IMR-90 (cell line): ENCODE measurements around the gene SPTLC3. TPM values are rescaled to one million over a fixed set of nuclear protein-coding genes. Genes with fewer than 3 reads are reported as not detected.

Source experiments
- ATAC-seq: fragments of 200-7000 bp; cut with Tn5 transposase; 2 replicates; pipeline ENCODE4 v1.9.1; 2020; ENCODE audit warnings: low read depth, mild to moderate bottlenecking, moderate library complexity
- BruUV-seq: library from RNA; stranded (reverse); fragments of 400-500 nt; replicated peaks from 2 replicates; lab custom pipeline; 2021; lab: Mats Ljungman, UMichigan
- CTCF ChIA-PET: fragments of 300-600 bp; formaldehyde crosslinking; extraction: SDS; loops from one replicate; lab custom pipeline; 2021; ENCODE audit warnings: antibody characterized with exemption; lab: Yijun Ruan, JAX
- POLR2A ChIA-PET: fragments of 300-600 bp; sonication (Branson Sonifier 250); formaldehyde crosslinking; loops from one replicate; lab custom pipeline; 2022; ENCODE audit warnings: antibody characterized with exemption; ENCODE audit not compliant: unreplicated experiment; lab: Charles Lee
- DNase-seq: peaks from one replicate; pipeline ENCODE4 v3.0.0; 2013
- H2AFZ ChIP-seq: replicated peaks from 2 replicates; pipeline ENCODE3; 2013; ENCODE audit warnings: low read length, mild to moderate bottlenecking; ENCODE audit not compliant: poor library complexity
- H2AK5ac ChIP-seq: 2 replicates; pipeline ENCODE4 v1.6.1; 2013; ENCODE audit warnings: low read depth, low read length, inconsistent platforms
- H2AK9ac ChIP-seq: replicated peaks from 2 replicates; pipeline ENCODE3; 2013; ENCODE audit warnings: mild to moderate bottlenecking, low read depth, low read length, moderate library complexity; ENCODE audit not compliant: poor library complexity
- H2BK120ac ChIP-seq: 2 replicates; pipeline ENCODE4 v1.6.1; 2013; ENCODE audit warnings: low read depth, low read length, inconsistent platforms
- H2BK15ac ChIP-seq: 3 replicates; pipeline ENCODE4 v1.6.1; 2013; ENCODE audit warnings: low read depth, low read length, inconsistent platforms
- H2BK20ac ChIP-seq: 2 replicates; pipeline ENCODE4 v1.6.1; 2013; ENCODE audit warnings: low read depth, mild to moderate bottlenecking, inconsistent platforms, low read length, moderate library complexity
- H2BK5ac ChIP-seq: 2 replicates; pipeline ENCODE4 v1.6.1; 2013; ENCODE audit warnings: mild to moderate bottlenecking, low read depth, low read length, inconsistent platforms; ENCODE audit not compliant: poor library complexity, severe bottlenecking
- H3K14ac ChIP-seq: replicated peaks from 2 replicates; pipeline ENCODE4 v1.6.1; 2013; ENCODE audit warnings: low read depth, low read length, inconsistent platforms
- H3K18ac ChIP-seq: 2 replicates; pipeline ENCODE4 v1.6.1; 2013; ENCODE audit warnings: low read depth, low read length, control low read depth
- H3K23ac ChIP-seq: 2 replicates; pipeline ENCODE4 v1.6.1; 2013; ENCODE audit warnings: low read depth, low read length, inconsistent platforms
- H3K27ac ChIP-seq: 2 replicates; pipeline ENCODE4 v1.5.1; 2013; ENCODE audit warnings: mild to moderate bottlenecking, control low read depth, low read length; ENCODE audit not compliant: insufficient read depth
- H3K27me3 ChIP-seq: 2 replicates; pipeline ENCODE4 v1.6.1; 2013; ENCODE audit warnings: low read length; ENCODE audit not compliant: control insufficient read depth, insufficient read depth
- H3K36me3 ChIP-seq: 2 replicates; pipeline ENCODE4 v1.6.1; 2013; ENCODE audit warnings: low read length, mixed read lengths; ENCODE audit not compliant: control insufficient read depth, insufficient read depth
- H3K4ac ChIP-seq: 2 replicates; pipeline ENCODE4 v1.6.1; 2013; ENCODE audit warnings: low read depth, low read length, inconsistent platforms
- H3K4me1 ChIP-seq: 2 replicates; pipeline ENCODE4 v1.6.1; 2013; ENCODE audit warnings: low read length, mixed read lengths; ENCODE audit not compliant: control insufficient read depth, insufficient read depth
- H3K4me2 ChIP-seq: 2 replicates; pipeline ENCODE4 v1.6.1; 2013; ENCODE audit warnings: low read depth, mild to moderate bottlenecking, control low read depth, low read length, moderate library complexity
- H3K4me3 ChIP-seq: 2 replicates; pipeline ENCODE4 v1.5.1; 2013; ENCODE audit warnings: low read depth, mild to moderate bottlenecking, control low read depth, low read length, moderate library complexity; ENCODE audit not compliant: insufficient read depth
- H3K56ac ChIP-seq: 2 replicates; pipeline ENCODE4 v1.6.1; 2013; ENCODE audit warnings: low read length, inconsistent platforms; ENCODE audit not compliant: insufficient read depth; ENCODE audit errors: extremely low read depth
- H3K79me1 ChIP-seq, 2 experiments: 2 replicates each; pipeline ENCODE4 v1.6.1; 2013; ENCODE audit warnings: low read length in 2 of 2, inconsistent platforms in 1 of 2, low read depth in 1 of 2
- H3K9ac ChIP-seq: 2 replicates; pipeline ENCODE4 v1.6.1; 2013; ENCODE audit warnings: low read depth, low read length, control low read depth
- H3K9me1 ChIP-seq: 2 replicates; pipeline ENCODE4 v1.6.1; 2013; ENCODE audit warnings: low read length, inconsistent platforms; ENCODE audit not compliant: insufficient read depth
- H3K9me3 ChIP-seq: 2 replicates; pipeline ENCODE4 v1.6.1; 2013; ENCODE audit warnings: low read length; ENCODE audit not compliant: control insufficient read depth, insufficient read depth
- H4K20me1 ChIP-seq: 2 replicates; pipeline ENCODE4 v1.6.1; 2013; ENCODE audit warnings: low read length, inconsistent platforms; ENCODE audit not compliant: insufficient read depth
- H4K5ac ChIP-seq: 2 replicates; pipeline ENCODE4 v1.6.1; 2013; ENCODE audit warnings: mild to moderate bottlenecking, low read depth, low read length, control low read depth
- H4K8ac ChIP-seq, 2 experiments: 2 replicates each; pipeline ENCODE4 v1.6.1; 2013; ENCODE audit warnings: low read depth in 2 of 2, low read length in 2 of 2, control low read depth in 1 of 2, inconsistent platforms in 1 of 2
- H4K91ac ChIP-seq: 2 replicates; pipeline ENCODE4 v1.6.1; 2013; ENCODE audit warnings: low read depth, low read length, inconsistent platforms; ENCODE audit not compliant: insufficient read depth
- BHLHE40 ChIP-seq: fragments of 150-350 bp; IDR thresholded peaks from 2 replicates; pipeline ENCODE4 v1.6.1; 2016; ENCODE audit warnings: mild to moderate bottlenecking, low read depth, low read length
- CEBPB ChIP-seq: IDR thresholded peaks from 2 replicates; pipeline ENCODE4 v1.6.1; 2012; ENCODE audit warnings: low read depth, low read length, improper control_type of control experiment
- CHD1 ChIP-seq: IDR thresholded peaks from 2 replicates; pipeline ENCODE4 v1.6.1; 2012; ENCODE audit warnings: low read depth, low read length, improper control_type of control experiment
- CTCF ChIP-seq: conservative IDR thresholded peaks from 2 replicates; pipeline ENCODE4 v1.5.1; 2012; ENCODE audit warnings: mild to moderate bottlenecking, low read depth, low read length, improper control_type of control experiment
- ELK1 ChIP-seq: fragments of 150-350 bp; IDR thresholded peaks from 2 replicates; pipeline ENCODE4 v1.6.1; 2016; ENCODE audit warnings: low read depth, mild to moderate bottlenecking, low read length, moderate library complexity, borderline replicate concordance
- MAZ ChIP-seq: IDR thresholded peaks from 2 replicates; pipeline ENCODE4 v1.6.1; 2012; ENCODE audit warnings: low read depth, mild to moderate bottlenecking, low read length, improper control_type of control experiment, moderate library complexity, borderline replicate concordance
- MXI1 ChIP-seq: IDR thresholded peaks from 2 replicates; pipeline ENCODE4 v1.6.1; 2012; ENCODE audit warnings: low read depth, mild to moderate bottlenecking, low read length, moderate library complexity, borderline replicate concordance
- NFE2L2 ChIP-seq: fragments of 150-350 bp; IDR thresholded peaks from 2 replicates; pipeline ENCODE4 v1.6.1; 2016; ENCODE audit warnings: low read depth, mild to moderate bottlenecking, low read length
- POLR2A ChIP-seq: IDR thresholded peaks from 2 replicates; pipeline ENCODE4 v1.6.1; 2012; ENCODE audit warnings: mild to moderate bottlenecking, low read depth, low read length
- RCOR1 ChIP-seq: IDR thresholded peaks from 2 replicates; pipeline ENCODE4 v1.6.1; 2012; ENCODE audit warnings: mild to moderate bottlenecking, low read length, improper control_type of control experiment; ENCODE audit not compliant: insufficient replicate concordance
- SMC3 ChIP-seq: fragments of 150-350 bp; IDR thresholded peaks from 2 replicates; pipeline ENCODE4 v1.6.1; 2016; ENCODE audit warnings: low read depth, mild to moderate bottlenecking, antibody characterized with exemption, low read length, moderate library complexity
- USF2 ChIP-seq: fragments of 150-350 bp; IDR thresholded peaks from 2 replicates; pipeline ENCODE4 v1.6.1; 2017; ENCODE audit warnings: mild to moderate bottlenecking, antibody characterized with exemption, low read length, low read depth
- WGBS, 2 experiments: methylation state at CpG; one replicate each; pipeline versions ENCODE4 v1.1.5 to v1.1.7; 2013; ENCODE audit warnings: missing lambda C conversion rate in 2 of 2; ENCODE audit not compliant: insufficient read length in 1 of 2; ENCODE audit errors: extremely low coverage in 2 of 2; 5-methylcytosine and 5-hydroxymethylcytosine counted together
- dilution Hi-C: fragments of 300-500 bp; cut with HindIII; formaldehyde crosslinking; loops from one replicate; pipeline ENCODE4 v1.14.3; 2018; ENCODE audit warnings: low sequenced_read_pairs; ENCODE audit not compliant: unreplicated experiment
- in situ Hi-C: fragments of 300-500 bp; cut with MboI; formaldehyde crosslinking; loops from 3 replicates; pipeline ENCODE4 v1.14.3; 2019; ENCODE audit warnings: low sequenced_read_pairs, inconsistent platforms, mixed read lengths
- intact Hi-C: fragments of 100-400 bp; cut with micrococcal nuclease; formaldehyde crosslinking; loops from 2 replicates; pipeline ENCODE4 v1.10.0; 2022
- polyA plus RNA-seq, 3 experiments: library from polyadenylated mRNA; depleted of rRNA; stranded (reverse); fragments of >200 nt; gene quantifications; 2 replicates each; pipeline ENCODE4 v1.2.3, GENCODE V29; 2012; ENCODE audit warnings: low replicate concordance in 1 of 3
- total RNA-seq: library from RNA; depleted of rRNA; stranded (reverse); fragments of >200 nt; gene quantifications from 2 replicates; pipeline ENCODE4 v1.2.3, GENCODE V29; 2012

SPTLC3 gene
- total and polyA plus RNA-seq, 2 of the 4 experiments (the other 2 are of a cell fraction): 0.44 to 1.6 TPM

- H3K4me1 ChIP-seq: no peaks in the 10 kb centered on the region; the same call in 1 of the 2 replicates
- no peaks in the 10 kb centered on the region for H4K20me1 ChIP-seq
- CTCF ChIA-PET: no interaction called here
- H2BK15ac ChIP-seq: no peak overlapping the region
- no peak overlapping the region for H2BK5ac ChIP-seq
- H2AK9ac ChIP-seq: no peak overlapping the region
- TF ChIP-seq NFE2L2 (no peak), CEBPB (no peak), CTCF (no peak), USF2 (no peak), ELK1 (no peak), MAZ (no peak), SMC3 (no peak), CHD1 (no peak), BHLHE40 (no peak), POLR2A (no peak), RCOR1 (no peak), MXI1 (no peak)
- H3K18ac ChIP-seq: no peak overlapping the region
- POLR2A ChIA-PET: no interaction called here
- H3K9me3 ChIP-seq: no peaks in the 10 kb centered on the region
- no peak overlapping the region for H3K14ac ChIP-seq
- DNase-seq: no peak
- no CpG with 5 or more reads among the region's 1 CpG for WGBS, 2 experiments
- no peak overlapping the region for H3K4me3 ChIP-seq
- no peak overlapping the region for H4K8ac ChIP-seq
- H3K36me3 ChIP-seq: no peaks in the 10 kb centered on the region
- no peak overlapping the region for H2BK120ac ChIP-seq
- no peak for ATAC-seq
- H4K91ac ChIP-seq: no peak overlapping the region
- no peaks in the 10 kb centered on the region for H3K9me1 ChIP-seq
- intact Hi-C loops (no loop called here), dilution Hi-C loops (no loop called here), in situ Hi-C loops (no loop called here)
- no TSS peak for BruUV-seq
- no peak overlapping the region for H3K9ac ChIP-seq
- peaks cover 41% of the 10 kb centered on the region for H3K27me3 ChIP-seq
- no peak overlapping the region for H3K4ac ChIP-seq
- no peak overlapping the region for H2BK20ac ChIP-seq
- no peak overlapping the region for H3K23ac ChIP-seq
- H2AK5ac ChIP-seq: no peak overlapping the region
- no peak overlapping the region for H3K4me2 ChIP-seq
- no peak overlapping the region for H3K27ac ChIP-seq
- no peaks in the 10 kb centered on the region for H3K79me1 ChIP-seq
- no peak overlapping the region for H4K5ac ChIP-seq
- no peak overlapping the region for H3K56ac ChIP-seq
- H2AFZ ChIP-seq: no peak overlapping the region
Measured at GRCh38 chr20:13216533-13216932, 207.8 kb downstream of the SPTLC3 start.
